ENCODE results near the gene KRT73.

Gene KRT73

GRCh38 chr12:52559979-52560378 lies 58.4 kb downstream of the KRT73 start:
- DNase-seq = no peak

GRCh38 chr12:52558781-52559445 lies 59.4 kb downstream of the KRT73 start:
- DNase-seq = no peak

Measured in NCI-H345 (cell line).